Gastroesophageal sphincter (tissue), 4 donors: ENCODE data around the gene LDLRAD3. TPM values are rescaled to one million over a fixed set of nuclear protein-coding genes. Genes with fewer than 3 reads are reported as not detected.

Experiments used
- ATAC-seq: fragments of 150-250 bp; one replicate; pipeline ENCODE4 v1.9.1; 2016; ENCODE audit warnings: mild to moderate bottlenecking, moderate library complexity
- H3K27ac ChIP-seq, 4 donors: fragments of 200-600 bp; sonication (generic) in 3 of 4; 1 replicate in 3 of 4; 2 replicates in 1 of 4; pipeline ENCODE4 v1.5.1; 2016 to 2019
- H3K27me3 ChIP-seq: fragments of 200-600 bp; sonication (generic); one replicate; pipeline ENCODE4 v1.5.1; 2019
- H3K36me3 ChIP-seq, 2 donors: fragments of 200-600 bp; sonication (generic); one replicate each; pipeline ENCODE4 v1.5.1; 2019; ENCODE audit warnings: control low read depth in 1 of 2
- H3K4me1 ChIP-seq, 3 donors: fragments of 200-600 bp; sonication (generic); 1 replicate in 2 of 3; 2 replicates in 1 of 3; pipeline ENCODE4 v1.5.1; 2016 to 2019; ENCODE audit warnings: control low read depth in 2 of 3
- H3K4me3 ChIP-seq, 2 donors: fragments of 200-600 bp; sonication (generic); one replicate each; pipeline ENCODE4 v1.5.1; 2019; ENCODE audit warnings: mild to moderate bottlenecking in 1 of 2, moderate library complexity in 1 of 2
- H3K9me3 ChIP-seq, 3 donors: fragments of 200-600 bp; sonication (generic); one replicate each; pipeline ENCODE4 v1.5.1; 2017 to 2019; ENCODE audit warnings: control low read depth in 2 of 3
- EP300 ChIP-seq: sonication (generic); formaldehyde crosslinking; IDR thresholded peaks from one replicate; pipeline ENCODE4 v1.6.1; 2017; ENCODE audit warnings: antibody characterized with exemption, mild to moderate bottlenecking
- POLR2A ChIP-seq, 2 donors: fragments of 450-650 bp; IDR thresholded peaks; one replicate each; pipeline ENCODE4 v1.6.1; 2017; ENCODE audit warnings: antibody characterized with exemption in 2 of 2, mild to moderate bottlenecking in 2 of 2, moderate library complexity in 1 of 2
- POLR2AphosphoS5 ChIP-seq: sonication (generic); formaldehyde crosslinking; IDR thresholded peaks from one replicate; pipeline ENCODE4 v1.6.1; 2017; ENCODE audit warnings: antibody characterized with exemption
- WGBS, 2 donors: methylation state at CpG; one replicate each; pipeline ENCODE4 v1.1.5; 2018; ENCODE audit warnings: low coverage in 1 of 2; 5-methylcytosine and 5-hydroxymethylcytosine counted together
- total RNA-seq, 4 donors: library from RNA; depleted of rRNA; stranded (reverse); fragments of >200 nt; gene quantifications; one replicate each; pipeline ENCODE4 v1.1.0, GENCODE V29; 2016
- TF ChIP-seq, protein P1 (sequence below), 4 experiments: fragments of 200-600 bp in 2 of 4; fragments of 450-650 bp in 2 of 4; sonication (generic) in 1 of 4; IDR thresholded peaks; one replicate each; pipeline ENCODE4 v1.5.1; 2017 to 2019; ENCODE audit warnings: antibody characterized with exemption in 4 of 4, mild to moderate bottlenecking in 2 of 4, moderate library complexity in 2 of 4

LDLRAD3 gene
- total RNA-seq, 4 donors from 2014 or later: 4.0 to 8.9 (median 7.2) TPM

DNA sequence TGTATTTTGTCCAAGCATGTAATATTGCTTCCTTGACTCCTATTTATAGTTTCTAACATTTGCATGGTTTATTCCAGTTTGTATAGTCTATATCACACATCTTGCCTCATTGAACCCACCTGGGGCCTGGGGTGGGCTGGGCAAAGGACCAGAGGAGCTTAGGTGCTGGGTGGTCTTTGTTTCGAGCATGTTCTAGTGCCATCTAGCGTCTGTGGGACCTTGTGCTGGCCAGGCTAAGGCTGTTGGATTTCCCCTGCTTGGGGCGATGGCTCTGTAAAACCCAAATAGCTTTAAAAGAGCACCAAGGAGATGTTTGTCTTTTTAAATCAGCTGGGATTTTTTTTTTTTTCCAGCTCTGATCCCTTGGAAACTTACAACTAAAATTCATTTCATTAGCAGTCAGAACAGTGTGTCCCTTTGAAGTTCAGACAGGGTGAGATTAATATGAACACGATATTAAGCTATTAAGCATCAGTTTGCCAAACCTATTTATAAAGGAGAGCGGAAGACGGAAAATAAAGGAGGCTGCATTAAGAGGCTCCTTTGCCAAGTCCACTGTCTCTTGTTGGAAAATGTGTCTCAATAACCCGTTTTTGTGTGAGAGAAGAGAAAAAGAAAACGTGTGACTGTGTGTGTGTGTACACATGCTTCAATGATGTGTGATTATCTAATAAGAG lies 188.0 kb downstream of the LDLRAD3 start:
- Histone ChIP-seq H3K4me1 (peaks cover 0 to 7% (median 6%) of the 10 kb centered on the region in 3 donors), H3K4me3 (no peak overlapping the region), H3K36me3 (no peaks in the 10 kb centered on the region), H3K27ac (no peak overlapping the region), H3K9me3 (no peaks in the 10 kb centered on the region), H3K27me3 (no peaks in the 10 kb centered on the region)
- TF ChIP-seq POLR2A (IDR thresholded peaks at IDR 0.05) (no peak), POLR2AphosphoS5 (no peak)
- TF ChIP-seq, protein P1, sequence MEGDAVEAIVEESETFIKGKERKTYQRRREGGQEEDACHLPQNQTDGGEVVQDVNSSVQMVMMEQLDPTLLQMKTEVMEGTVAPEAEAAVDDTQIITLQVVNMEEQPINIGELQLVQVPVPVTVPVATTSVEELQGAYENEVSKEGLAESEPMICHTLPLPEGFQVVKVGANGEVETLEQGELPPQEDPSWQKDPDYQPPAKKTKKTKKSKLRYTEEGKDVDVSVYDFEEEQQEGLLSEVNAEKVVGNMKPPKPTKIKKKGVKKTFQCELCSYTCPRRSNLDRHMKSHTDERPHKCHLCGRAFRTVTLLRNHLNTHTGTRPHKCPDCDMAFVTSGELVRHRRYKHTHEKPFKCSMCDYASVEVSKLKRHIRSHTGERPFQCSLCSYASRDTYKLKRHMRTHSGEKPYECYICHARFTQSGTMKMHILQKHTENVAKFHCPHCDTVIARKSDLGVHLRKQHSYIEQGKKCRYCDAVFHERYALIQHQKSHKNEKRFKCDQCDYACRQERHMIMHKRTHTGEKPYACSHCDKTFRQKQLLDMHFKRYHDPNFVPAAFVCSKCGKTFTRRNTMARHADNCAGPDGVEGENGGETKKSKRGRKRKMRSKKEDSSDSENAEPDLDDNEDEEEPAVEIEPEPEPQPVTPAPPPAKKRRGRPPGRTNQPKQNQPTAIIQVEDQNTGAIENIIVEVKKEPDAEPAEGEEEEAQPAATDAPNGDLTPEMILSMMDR (IDR thresholded peaks at IDR 0.05): peak; percentile 22 to 75 (median 48)
- 9 to 30% methylated on average over 8 of the region's 8 CpGs for WGBS, 2 donors
- ATAC-seq: peak; percentile 57

GRCh38 chr11:36132940-36133339 lies 189.1 kb downstream of the LDLRAD3 start:
- Histone ChIP-seq H3K4me1 (peaks cover 0 to 7% (median 6%) of the 10 kb centered on the region in 3 donors), H3K36me3 (no peaks in the 10 kb centered on the region), H3K27ac (no peak overlapping the region), H3K4me3 (no peak overlapping the region), H3K9me3 (no peaks in the 10 kb centered on the region), H3K27me3 (no peaks in the 10 kb centered on the region)
- no peak for ATAC-seq
- TF ChIP-seq POLR2A (IDR thresholded peaks at IDR 0.05): no peak
- TF ChIP-seq, protein P1 (IDR thresholded peaks at IDR 0.05): no peak
- TF ChIP-seq POLR2AphosphoS5: no peak
- TF ChIP-seq EP300: no peak
- WGBS, 2 donors: 100% methylated on average over 1 of the region's 1 CpG

DNA sequence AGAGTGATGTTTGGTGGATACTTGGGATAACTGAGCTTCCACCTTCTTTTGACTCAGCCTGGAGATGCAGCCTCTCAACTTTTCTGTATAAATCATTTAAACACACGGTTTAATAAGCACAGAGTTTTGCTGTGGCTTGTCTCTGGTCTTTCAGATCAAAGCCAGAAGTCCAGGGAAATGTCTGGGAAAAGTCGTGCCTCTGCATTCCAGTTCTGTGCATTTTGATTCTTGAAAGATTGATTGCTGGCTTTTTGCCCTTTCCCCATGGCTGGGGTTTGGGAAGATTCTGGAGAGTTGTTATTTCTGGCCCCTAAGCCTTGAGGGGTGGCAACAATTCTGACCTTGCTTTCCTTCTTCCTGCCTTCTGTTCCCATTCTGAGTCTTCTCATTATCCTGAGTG lies 191.2 kb downstream of the LDLRAD3 start:
- no peak for ATAC-seq
- no peak for TF ChIP-seq POLR2A (IDR thresholded peaks at IDR 0.05)
- TF ChIP-seq, protein P1 (IDR thresholded peaks at IDR 0.05): no peak
- no peak for TF ChIP-seq POLR2AphosphoS5
- no peak for TF ChIP-seq EP300
- no peak overlapping the region for H3K4me3 ChIP-seq
- H3K4me1 ChIP-seq: peaks cover 0 to 7% (median 6%) of the 10 kb centered on the region in 3 donors
- WGBS, 2 donors: 38 to 61% methylated on average over 2 of the region's 2 CpGs
- H3K36me3 ChIP-seq: no peaks in the 10 kb centered on the region
- no peak overlapping the region for H3K27ac ChIP-seq
- H3K27me3 ChIP-seq: no peaks in the 10 kb centered on the region
- no peaks in the 10 kb centered on the region for H3K9me3 ChIP-seq

- Histone ChIP-seq H3K9me3 (no peaks in the 10 kb centered on the region), H3K4me1 (no peaks in the 10 kb centered on the region), H3K27ac (no peak overlapping the region), H3K4me3 (no peak overlapping the region), H3K27me3 (no peaks in the 10 kb centered on the region), H3K36me3 (no peaks in the 10 kb centered on the region)
- TF ChIP-seq EP300 (no peak), POLR2A (IDR thresholded peaks at IDR 0.05) (no peak), POLR2AphosphoS5 (no peak)
- TF ChIP-seq, protein P1 (IDR thresholded peaks at IDR 0.05): no peak
- WGBS, 2 donors: 100% methylated on average over 2 of the region's 3 CpGs; no CpG with 5 or more reads in 1 of the 2 donors
- no peak for ATAC-seq
These were observed 195.9 kb downstream of the LDLRAD3 start for GRCh38 chr11:36139767-36140166.
